Caco-2 (cell line): ENCODE data around the gene POP7. TPM values are rescaled to one million over a fixed set of nuclear protein-coding genes. Genes with fewer than 3 reads are reported as not detected.

Experiments used
- BruUV-seq: library from RNA; stranded (reverse); fragments of 400-500 nt; replicated peaks from 2 replicates; lab custom pipeline; 2021; lab: Mats Ljungman, UMichigan
- CTCF ChIA-PET: fragments of 300-600 bp; sonication (Branson Sonifier 250); formaldehyde crosslinking; loops from one replicate; lab custom pipeline; 2022; ENCODE audit warnings: antibody characterized with exemption; lab: Charles Lee
- POLR2A ChIA-PET: fragments of 300-600 bp; sonication (Branson Sonifier 250); formaldehyde crosslinking; loops from one replicate; lab custom pipeline; 2022; ENCODE audit warnings: antibody characterized with exemption; lab: Charles Lee
- DNase-seq, 2 experiments: peaks; one replicate each; pipeline versions ENCODE4 v3.0.0 to v3.0.0-alpha.2; 2020 to 2022
- H3K27me3 ChIP-seq: replicated peaks from 2 replicates; pipeline ENCODE4 v1.6.0; 2011; ENCODE audit warnings: low read length; ENCODE audit not compliant: control insufficient read depth, insufficient read depth
- H3K36me3 ChIP-seq: 2 replicates; pipeline ENCODE4 v1.5.1; 2011; ENCODE audit warnings: low read length; ENCODE audit not compliant: control insufficient read depth, insufficient read depth
- H3K4me1 ChIP-seq: fragments of 250-450 bp; sonication (Bioruptor Pico); 2 replicates; pipeline ENCODE4 v1.5.1; 2020; ENCODE audit warnings: mild to moderate bottlenecking
- H3K4me3 ChIP-seq: 2 replicates; pipeline ENCODE4 v1.5.1; 2011; ENCODE audit warnings: low read depth, mild to moderate bottlenecking, control low read depth, low read length
- H3K9me3 ChIP-seq: fragments of 250-450 bp; sonication (Bioruptor Pico); 2 replicates; pipeline ENCODE4 v1.5.1; 2020; ENCODE audit warnings: mild to moderate bottlenecking, moderate library complexity
- H3K27ac Mint-ChIP-seq: one replicate; pipeline ENCODE4 v1.8.0; 2022; ENCODE audit warnings: mixed read lengths; ENCODE audit not compliant: unreplicated experiment
- H3K27me3 Mint-ChIP-seq: one replicate; pipeline ENCODE4 v1.8.0; 2022; ENCODE audit warnings: mixed read lengths; ENCODE audit not compliant: insufficient read depth, unreplicated experiment
- H3K36me3 Mint-ChIP-seq: one replicate; pipeline ENCODE4 v1.8.0; 2022; ENCODE audit warnings: mild to moderate bottlenecking, mixed read lengths; ENCODE audit not compliant: insufficient read depth, unreplicated experiment
- H3K4me1 Mint-ChIP-seq: one replicate; pipeline ENCODE4 v1.8.0; 2022; ENCODE audit warnings: low read depth, mixed read lengths; ENCODE audit not compliant: unreplicated experiment
- H3K4me3 Mint-ChIP-seq: one replicate; pipeline ENCODE4 v1.8.0; 2022; ENCODE audit warnings: mild to moderate bottlenecking, moderate library complexity, mixed read lengths; ENCODE audit not compliant: unreplicated experiment
- H3K9me3 Mint-ChIP-seq: one replicate; pipeline ENCODE4 v1.8.0; 2022; ENCODE audit warnings: mixed read lengths; ENCODE audit not compliant: unreplicated experiment
- intact Hi-C: fragments of 100-400 bp; cut with micrococcal nuclease; formaldehyde crosslinking; loops from one replicate; pipeline ENCODE4 v1.10.0; 2022; ENCODE audit not compliant: unreplicated experiment
- total RNA-seq: library from RNA; stranded (reverse); gene quantifications from 2 replicates; pipeline ENCODE4 v1.2.3, GENCODE V29; 2022
- TF ChIP-seq, protein P1 (sequence below), 2 experiments: fragments of 200-600 bp in 1 of 2; IDR thresholded peaks; 1 replicate in 1 of 2; 2 replicates in 1 of 2; pipeline versions ENCODE4 v1.5.1 to v1.8.0; 2011 to 2022; ENCODE audit warnings: antibody characterized with exemption in 1 of 2, control low read depth in 1 of 2, inconsistent platforms in 1 of 2, low read depth in 1 of 2, low read length in 1 of 2, mild to moderate bottlenecking in 1 of 2, moderate library complexity in 1 of 2; ENCODE audit not compliant: insufficient read depth in 1 of 2, severe bottlenecking in 1 of 2, unreplicated experiment in 1 of 2

Gene POP7
- total RNA-seq, 1 experiment from 2014 or later, result 66.9 TPM

DNA sequence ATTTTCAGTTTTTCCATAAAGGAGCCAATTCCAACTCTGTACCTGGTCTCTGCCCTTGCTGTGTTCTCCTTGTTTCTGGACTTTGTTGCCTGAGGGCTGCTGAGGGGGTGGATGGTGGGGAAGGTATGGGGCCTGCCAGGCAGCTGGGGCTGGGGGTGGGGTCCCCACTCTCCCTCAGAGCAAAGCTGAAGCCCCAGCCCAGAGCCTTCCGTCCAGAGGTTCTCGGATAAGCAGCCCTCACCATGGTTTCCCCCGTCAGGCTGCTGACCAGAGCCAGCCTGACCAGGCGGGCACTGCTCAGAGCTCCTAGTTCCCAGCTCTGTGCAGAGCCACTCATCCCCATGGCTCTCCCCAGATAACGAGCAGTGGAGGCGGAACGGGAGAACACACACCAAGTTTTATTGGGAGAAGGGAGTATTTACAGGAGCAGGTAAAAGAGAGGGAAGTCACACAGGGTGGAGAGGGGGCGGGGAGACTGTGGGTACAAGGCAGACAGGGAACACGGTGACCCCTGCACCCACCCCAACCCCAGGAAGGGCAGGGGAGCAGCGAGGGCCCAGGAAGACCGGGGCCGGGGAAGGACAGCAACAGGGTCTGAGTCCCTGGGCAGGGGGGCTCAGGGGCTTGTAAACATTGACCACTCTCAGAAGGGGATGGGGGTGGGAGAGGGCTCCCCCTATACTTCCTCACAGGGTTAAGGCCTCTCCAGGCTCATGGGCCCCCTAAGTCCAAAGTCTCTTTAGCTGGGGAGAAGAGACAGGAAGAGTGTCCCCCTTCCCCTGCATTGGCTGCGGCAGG, 26.6 kb upstream of the POP7 start:
- TF ChIP-seq, protein P1, sequence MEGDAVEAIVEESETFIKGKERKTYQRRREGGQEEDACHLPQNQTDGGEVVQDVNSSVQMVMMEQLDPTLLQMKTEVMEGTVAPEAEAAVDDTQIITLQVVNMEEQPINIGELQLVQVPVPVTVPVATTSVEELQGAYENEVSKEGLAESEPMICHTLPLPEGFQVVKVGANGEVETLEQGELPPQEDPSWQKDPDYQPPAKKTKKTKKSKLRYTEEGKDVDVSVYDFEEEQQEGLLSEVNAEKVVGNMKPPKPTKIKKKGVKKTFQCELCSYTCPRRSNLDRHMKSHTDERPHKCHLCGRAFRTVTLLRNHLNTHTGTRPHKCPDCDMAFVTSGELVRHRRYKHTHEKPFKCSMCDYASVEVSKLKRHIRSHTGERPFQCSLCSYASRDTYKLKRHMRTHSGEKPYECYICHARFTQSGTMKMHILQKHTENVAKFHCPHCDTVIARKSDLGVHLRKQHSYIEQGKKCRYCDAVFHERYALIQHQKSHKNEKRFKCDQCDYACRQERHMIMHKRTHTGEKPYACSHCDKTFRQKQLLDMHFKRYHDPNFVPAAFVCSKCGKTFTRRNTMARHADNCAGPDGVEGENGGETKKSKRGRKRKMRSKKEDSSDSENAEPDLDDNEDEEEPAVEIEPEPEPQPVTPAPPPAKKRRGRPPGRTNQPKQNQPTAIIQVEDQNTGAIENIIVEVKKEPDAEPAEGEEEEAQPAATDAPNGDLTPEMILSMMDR (IDR thresholded peaks at IDR 0.05; ENCODE audit: insufficient read depth in 1 of 2, low read depth in 1 of 2, low read length in 1 of 2, severe bottlenecking in 1 of 2, unreplicated experiment in 1 of 2), result no peak
- peaks cover 11% of the 10 kb centered on the region for H3K36me3 ChIP-seq
- Mint-ChIP-seq H3K4me3 (no peak overlapping the region), H3K36me3 (peaks cover 67% of the 10 kb centered on the region), H3K9me3 (no peaks in the 10 kb centered on the region), H3K27me3 (no peaks in the 10 kb centered on the region), H3K27ac (no peak overlapping the region), H3K4me1 (peaks cover 6% of the 10 kb centered on the region)
- TSS peak; percentile 45 for BruUV-seq
- intact Hi-C loops, result no loop called here
- no peaks in the 10 kb centered on the region for H3K27me3 ChIP-seq
- H3K9me3 ChIP-seq, result no peaks in the 10 kb centered on the region
- H3K4me3 ChIP-seq, result no peak overlapping the region
- ChIA-PET CTCF (interaction anchor here (1.6 kb wide), 1 partner anchor 26 kb away, joined by 6 read pairs; the partner anchor contains the start of gene POP7), POLR2A (no interaction called here)
- DNase-seq, result no peak
- H3K4me1 ChIP-seq, result no peaks in the 10 kb centered on the region; the same call in 1 of the 2 replicates

GRCh38 chr7:100679927-100680575, 25.9 kb upstream of the POP7 start:
- H3K27me3 ChIP-seq, result no peaks in the 10 kb centered on the region
- intact Hi-C loops, result no loop called here
- Mint-ChIP-seq H3K27ac (no peak overlapping the region), H3K4me1 (peaks cover 6% of the 10 kb centered on the region), H3K9me3 (no peaks in the 10 kb centered on the region), H3K4me3 (no peak overlapping the region), H3K27me3 (no peaks in the 10 kb centered on the region), H3K36me3 (peaks cover 68% of the 10 kb centered on the region)
- no TSS peak for BruUV-seq
- H3K9me3 ChIP-seq, result no peaks in the 10 kb centered on the region
- DNase-seq, result no peak
- TF ChIP-seq, protein P1 (IDR thresholded peaks at IDR 0.05; ENCODE audit: insufficient read depth in 1 of 2, low read depth in 1 of 2, low read length in 1 of 2, severe bottlenecking in 1 of 2, unreplicated experiment in 1 of 2), result no peak
- no peaks in the 10 kb centered on the region; the same call in 1 of the 2 replicates for H3K4me1 ChIP-seq
- ChIA-PET CTCF (interaction anchor here (0.7 to 1.6 kb wide), 2 partner anchors 26 to 93 kb away, joined by 4 to 6 read pairs; partner anchors contain the start of gene POP7), POLR2A (no interaction called here)
- no peak overlapping the region for H3K4me3 ChIP-seq
- H3K36me3 ChIP-seq, result peaks cover 11% of the 10 kb centered on the region

DNA sequence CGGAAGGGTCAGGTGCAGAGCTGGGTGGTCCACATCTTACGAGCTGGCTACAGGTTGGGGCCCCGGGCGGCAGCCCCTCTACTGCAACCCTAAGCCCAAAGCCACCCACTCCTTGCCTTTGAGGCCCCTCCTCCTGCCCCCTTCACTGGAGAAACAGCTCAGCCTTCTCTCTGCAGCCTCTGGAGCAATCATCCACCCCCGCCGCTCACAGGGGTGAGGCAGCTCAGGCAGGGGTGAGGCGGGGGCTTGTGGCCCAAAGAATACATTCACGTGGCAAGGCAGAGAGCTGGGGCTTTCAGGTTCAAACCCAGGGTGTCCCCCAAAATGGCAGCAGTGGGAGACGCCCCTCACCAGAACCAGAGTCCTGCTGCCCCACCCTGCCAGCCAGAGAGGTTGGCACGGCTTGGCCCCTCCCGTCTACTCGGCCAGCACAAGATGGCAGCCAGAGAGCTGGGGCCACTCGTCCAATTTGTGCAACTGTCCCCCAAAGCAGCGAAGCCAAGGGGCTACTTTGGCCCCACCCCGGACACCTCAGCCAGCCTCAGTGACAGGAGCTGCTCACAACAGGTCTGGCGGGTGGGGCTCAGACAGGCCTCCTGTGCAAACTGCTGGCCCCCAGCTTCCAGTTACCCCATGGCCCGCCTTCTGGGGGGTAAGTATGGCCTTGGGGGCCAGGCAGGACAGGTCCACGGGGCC, 25.2 kb upstream of the POP7 start:
- POLR2A ChIA-PET, result no interaction called here
- CTCF ChIA-PET, result interaction anchor here (0.6 to 1.6 kb wide), 3 partner anchors 25 to 141 kb away, joined by 3 to 6 read pairs (median 4); partner anchors contain the start of gene POP7
- BruUV-seq, result no TSS peak
- Mint-ChIP-seq H3K4me3 (no peak overlapping the region), H3K27me3 (no peaks in the 10 kb centered on the region), H3K27ac (no peak overlapping the region), H3K9me3 (no peaks in the 10 kb centered on the region), H3K36me3 (peaks cover 75% of the 10 kb centered on the region), H3K4me1 (peaks cover 6% of the 10 kb centered on the region)
- H3K36me3 ChIP-seq, result peaks cover 16% of the 10 kb centered on the region
- no peak overlapping the region for H3K4me3 ChIP-seq
- no peaks in the 10 kb centered on the region; the same call in 1 of the 2 replicates for H3K4me1 ChIP-seq
- H3K9me3 ChIP-seq, result no peaks in the 10 kb centered on the region
- TF ChIP-seq, protein P1 (IDR thresholded peaks at IDR 0.05; ENCODE audit: insufficient read depth in 1 of 2, low read depth in 1 of 2, low read length in 1 of 2, severe bottlenecking in 1 of 2, unreplicated experiment in 1 of 2), result no peak
- H3K27me3 ChIP-seq, result no peaks in the 10 kb centered on the region
- DNase-seq, result no peak
- intact Hi-C loops, result no loop called here
